Measurements from ENCODE around the gene BANF2.
"Not testable (repeated sequence)": the region's sequence is repeated elsewhere in the genome, so short reads cannot be mapped to it uniquely, and the experiment has no call there.

Gene BANF2

DNA sequence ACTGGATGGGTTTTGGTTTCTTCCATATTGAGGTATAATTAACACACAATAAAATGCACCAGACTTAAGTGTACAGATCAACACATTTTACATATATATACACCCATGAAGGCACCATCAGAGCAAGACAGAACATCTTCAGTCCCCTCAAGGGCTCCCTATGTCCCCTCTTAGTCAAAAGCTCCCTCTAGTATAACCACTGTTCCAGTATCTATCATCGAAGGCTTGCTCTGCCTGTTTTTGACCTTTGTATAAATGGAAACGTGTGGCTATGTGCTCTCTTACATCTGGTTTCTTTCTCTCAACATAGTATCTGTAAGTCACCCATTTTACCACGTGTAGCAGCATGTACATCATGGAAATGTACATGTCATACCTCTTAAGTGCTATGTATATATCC is 66.5 kb downstream of the BANF2 start:
- DNase-seq (ENCODE audit: low spot score), result no peak

DNA sequence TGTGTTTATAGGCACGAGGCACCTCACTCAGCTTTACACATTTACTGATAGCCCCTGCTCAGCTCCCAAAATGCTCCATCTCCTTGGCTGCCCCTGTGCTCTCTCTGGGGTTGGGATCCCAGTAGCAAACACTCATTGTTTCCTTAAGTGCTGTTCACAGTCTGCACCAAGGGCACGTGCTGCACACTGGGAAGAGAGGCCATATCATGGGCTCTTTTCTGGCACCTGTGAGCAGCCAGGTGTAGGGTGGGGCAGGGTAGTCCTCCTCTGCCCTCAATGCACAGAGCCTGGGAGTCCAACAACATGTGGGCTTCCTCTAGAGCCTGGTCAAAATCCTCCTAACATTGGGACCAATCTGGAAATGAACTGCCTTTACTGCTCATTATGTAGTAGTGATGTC is 67.9 kb downstream of the BANF2 start:
- DNase-seq (ENCODE audit: low spot score), result no peak

DNA sequence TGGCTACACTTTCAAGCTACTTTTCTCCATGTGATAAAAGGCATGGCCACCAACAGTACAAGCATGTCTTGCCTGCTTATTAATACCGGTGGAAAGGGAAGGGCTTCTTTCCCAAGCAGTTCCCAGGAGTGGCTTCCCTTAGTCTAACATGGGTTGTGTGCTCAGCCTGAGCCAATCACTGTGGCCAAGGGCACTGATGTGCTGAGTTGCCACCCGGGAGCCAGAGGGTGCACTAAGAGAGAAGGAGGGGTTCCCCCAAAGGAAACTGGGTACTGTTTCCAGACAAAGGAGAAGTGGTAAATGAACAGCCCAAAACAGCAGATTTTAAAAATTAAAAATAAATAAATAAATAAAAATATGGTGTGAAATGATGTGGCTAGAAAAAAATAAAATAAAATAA is 68.5 kb downstream of the BANF2 start:
- no peak for DNase-seq (ENCODE audit: low spot score)

DNA sequence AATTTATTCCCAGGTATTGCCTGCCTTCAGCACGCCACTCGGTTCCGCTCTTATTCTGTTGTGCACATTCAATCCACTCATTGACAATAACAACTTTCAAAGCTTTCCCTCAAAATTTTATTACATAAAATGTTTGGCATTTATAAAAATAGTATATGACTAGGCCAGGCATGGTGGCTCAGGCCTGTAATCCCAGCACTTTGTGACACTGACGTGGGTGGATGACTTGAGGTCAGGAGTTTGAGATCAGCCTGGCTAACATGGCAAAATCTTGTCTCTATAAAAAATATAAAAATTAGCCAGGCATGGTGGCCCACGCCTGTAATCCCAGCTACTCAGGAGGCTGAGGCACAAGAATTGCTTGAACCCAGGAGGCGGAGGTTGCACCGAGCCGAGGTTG is 70.0 kb downstream of the BANF2 start:
- not testable (repeated sequence) for DNase-seq (ENCODE audit: low spot score)

DNA sequence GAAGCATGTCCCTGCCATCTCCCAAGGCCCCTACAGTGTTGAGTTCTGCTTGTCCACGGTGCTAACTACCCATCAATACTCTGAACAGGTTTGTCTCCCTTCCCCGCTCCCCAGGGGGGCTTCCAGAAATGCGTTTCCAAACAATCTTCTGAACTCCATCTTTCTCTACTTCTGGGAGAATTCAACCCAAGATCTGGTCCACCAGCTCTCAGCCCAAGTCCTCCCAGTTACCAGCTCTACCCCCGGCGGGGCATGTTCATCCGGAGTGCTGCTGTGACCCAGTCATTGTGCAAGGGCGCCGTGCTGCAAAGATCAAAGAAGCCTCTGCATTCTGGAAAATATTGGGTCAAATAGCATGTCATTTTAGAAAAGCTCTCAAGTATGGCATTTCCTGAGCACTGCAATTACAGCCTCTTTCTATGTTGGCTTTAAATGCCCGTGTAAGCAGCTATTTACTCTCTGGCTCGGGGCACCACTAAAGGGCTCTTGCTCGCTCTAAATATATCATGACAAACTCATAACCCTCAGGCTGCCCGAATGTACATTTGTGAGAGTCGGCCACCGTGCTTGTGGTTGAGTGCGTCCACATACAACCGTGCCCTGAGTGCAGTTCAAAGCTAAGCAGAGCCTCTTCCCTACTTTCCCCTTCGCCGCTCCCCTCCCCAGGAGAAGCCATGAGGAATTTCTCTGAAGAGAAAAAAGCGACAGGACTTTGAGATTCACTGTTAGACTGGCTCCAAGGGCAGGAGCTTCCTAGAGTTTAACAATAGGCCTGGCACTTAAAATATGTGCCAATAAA is 71.6 kb downstream of the BANF2 start:
- no peak for DNase-seq (ENCODE audit: low spot score)

DNA sequence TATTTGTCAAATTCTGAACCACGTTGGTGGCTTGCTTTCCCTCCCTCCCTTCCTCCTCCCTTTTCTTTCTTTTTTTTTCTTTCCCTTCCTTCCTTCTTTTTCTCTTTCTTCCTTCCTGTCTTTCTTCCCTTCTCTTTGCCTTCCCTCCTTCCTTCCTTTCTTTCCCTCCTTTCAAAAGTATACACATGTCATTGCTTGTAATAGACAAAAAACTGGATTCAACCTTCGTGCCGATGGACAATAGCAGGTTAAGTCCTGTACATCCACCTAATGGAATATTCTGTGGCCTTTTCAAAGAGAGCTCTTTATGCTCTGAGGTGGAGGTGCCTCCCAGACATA is 72.2 kb downstream of the BANF2 start:
- DNase-seq (ENCODE audit: low spot score), result no peak

DNA sequence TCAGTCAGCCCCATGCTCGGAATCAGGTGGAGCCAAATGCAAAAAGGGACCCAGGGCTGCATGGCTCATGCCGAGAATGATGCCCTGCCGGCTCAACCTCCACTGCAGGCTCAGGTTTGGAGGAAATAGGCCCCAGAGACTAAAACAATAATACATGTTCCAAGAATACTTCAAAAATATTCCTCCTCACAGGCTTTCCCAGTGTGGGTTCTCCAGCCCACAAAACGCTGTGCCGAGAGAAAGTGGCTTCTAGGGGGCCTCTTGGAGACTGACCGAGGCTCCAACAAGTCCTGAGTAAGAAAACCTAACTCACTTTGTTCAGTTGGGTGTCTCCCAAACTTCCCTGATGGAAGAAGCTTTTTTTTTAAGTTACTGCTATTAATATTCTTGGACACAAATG is 73.9 kb downstream of the BANF2 start:
- DNase-seq (ENCODE audit: low spot score), result no peak

DNA sequence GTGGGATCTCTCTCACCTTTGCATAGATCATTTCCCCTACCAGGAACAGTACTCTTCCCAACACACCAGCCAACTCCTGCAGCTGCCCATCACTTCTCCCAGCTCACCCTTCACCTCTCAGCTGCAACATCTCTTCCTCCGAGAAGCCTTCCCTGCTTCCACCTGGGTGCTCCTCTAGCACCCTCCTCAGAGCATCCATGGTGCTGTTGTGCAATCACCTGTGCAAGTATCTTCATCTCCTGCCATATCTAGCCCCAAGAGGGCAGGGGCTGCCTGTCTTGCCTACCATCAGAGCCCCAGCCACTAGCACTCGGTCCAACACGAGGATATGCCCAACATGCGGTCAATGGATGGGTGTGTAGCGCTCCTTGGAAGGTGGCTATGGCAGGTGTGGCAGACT is 75.8 kb downstream of the BANF2 start:
- DNase-seq (ENCODE audit: low spot score), result no peak

DNA sequence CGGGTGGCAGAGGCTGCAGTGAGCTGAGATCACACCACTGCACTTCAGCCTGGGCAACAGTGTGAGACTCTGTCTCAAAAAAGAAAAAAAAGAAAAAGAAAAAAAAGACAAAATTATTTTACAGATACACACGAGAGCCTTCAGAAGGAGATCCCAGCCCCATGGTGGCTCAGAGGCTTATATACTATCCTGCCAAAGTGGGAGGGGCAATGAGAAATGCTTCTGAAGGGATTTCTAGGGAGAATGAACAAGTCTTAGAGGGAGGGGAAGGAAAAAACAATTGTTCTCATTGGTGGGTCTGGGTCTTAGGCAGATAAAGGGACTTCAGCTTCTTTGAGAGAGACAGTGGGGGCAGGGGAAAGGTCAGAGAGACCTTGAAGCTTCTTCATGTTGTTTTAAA is 76.8 kb downstream of the BANF2 start:
- no peak for DNase-seq (ENCODE audit: low spot score)

DNA sequence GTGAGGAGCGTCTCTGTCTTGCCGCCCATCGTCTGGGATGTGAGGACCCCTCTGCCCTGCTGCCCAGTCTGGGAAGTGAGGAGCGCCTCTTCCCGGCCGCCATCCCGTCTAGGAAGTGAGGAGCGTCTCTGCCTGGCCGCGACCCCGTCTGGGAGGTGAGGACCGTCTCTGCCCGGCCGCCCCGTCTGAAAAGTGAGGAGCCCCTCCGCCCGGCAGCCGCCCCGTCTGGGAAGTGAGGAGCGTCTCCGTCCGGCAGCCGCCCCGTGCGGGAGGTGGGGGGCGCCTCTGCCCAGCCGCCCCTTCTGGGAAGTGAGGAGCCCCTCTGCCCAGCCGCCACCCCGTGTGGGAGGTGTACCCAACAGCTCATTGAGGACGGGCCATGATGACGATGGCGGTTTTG is 79.2 kb downstream of the BANF2 start:
- DNase-seq (ENCODE audit: low spot score), result not testable (repeated sequence)

DNA sequence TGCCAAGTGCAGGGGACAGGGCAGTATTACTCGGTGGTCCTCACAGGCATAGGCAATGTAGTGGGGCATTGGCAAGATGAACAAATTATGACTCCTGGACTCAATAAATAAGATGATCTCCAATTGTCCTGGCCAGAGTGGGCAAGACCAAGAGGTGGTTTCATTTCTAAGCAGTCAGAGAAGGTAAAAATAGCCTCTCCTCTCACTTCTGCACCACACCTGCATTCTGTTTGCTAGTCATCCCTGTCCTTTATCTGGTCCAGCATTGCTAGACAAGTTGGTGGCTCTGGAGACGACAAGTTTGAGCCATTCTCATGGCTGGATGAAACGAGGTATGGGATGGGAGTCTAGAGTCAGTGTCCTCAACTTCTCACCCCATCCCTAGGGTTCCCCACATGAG is 83.0 kb downstream of the BANF2 start:
- no peak for DNase-seq (ENCODE audit: low spot score)

DNA sequence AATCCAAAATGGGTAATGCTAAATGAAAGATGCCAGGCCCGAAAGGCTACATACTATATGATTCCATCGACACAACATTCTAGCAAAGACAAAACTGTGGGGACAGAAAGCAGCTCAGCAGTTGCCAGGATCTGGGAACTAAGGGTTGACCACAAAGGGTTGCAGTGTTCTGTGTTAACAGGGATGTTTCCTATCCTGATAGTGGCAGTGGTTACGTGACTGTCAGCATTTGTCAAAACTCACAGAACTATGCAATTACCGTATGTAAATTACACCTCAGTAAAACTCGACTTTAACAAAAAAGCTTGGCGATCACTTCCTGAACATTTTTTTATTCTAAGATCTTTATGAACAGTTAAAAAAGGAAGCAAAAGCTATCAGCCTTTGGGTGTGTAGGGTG is 83.9 kb downstream of the BANF2 start:
- no peak for DNase-seq (ENCODE audit: low spot score)

DNA sequence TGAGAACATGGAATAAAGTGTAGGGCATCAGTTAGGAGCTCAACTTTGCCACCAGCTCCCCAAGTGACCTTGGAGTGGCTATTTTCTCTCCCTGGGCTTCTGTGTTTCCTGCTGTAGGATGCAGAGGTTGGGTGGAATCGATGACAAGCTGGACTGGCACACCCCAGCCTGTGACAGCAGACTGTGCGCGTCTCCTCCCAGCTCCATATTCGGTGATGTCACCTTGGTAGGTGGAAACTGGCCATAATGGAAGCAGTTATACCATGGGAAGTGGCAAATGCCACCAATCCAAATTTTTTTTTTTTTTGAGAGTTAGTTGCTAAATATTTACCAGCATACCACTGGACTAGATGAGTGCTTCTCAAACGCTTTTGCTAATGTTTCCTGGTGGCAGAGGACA is 85.2 kb downstream of the BANF2 start:
- DNase-seq (ENCODE audit: low spot score), result no peak
